Mesendoderm (in vitro differentiated cells): ENCODE results near the gene CTSG.

Experiments used
- DNase-seq: peaks from one replicate; pipeline ENCODE4 v3.0.0; 2013
- H2AK5ac ChIP-seq: 2 replicates; pipeline ENCODE4 v1.6.1; 2013; ENCODE audit warnings: low read length, inconsistent platforms
- H2BK120ac ChIP-seq: 2 replicates; pipeline ENCODE4 v1.6.1; 2013; ENCODE audit warnings: low read depth, mild to moderate bottlenecking, low read length, moderate library complexity, mixed read lengths
- H2BK15ac ChIP-seq: replicated peaks from 2 replicates; pipeline ENCODE4 v1.6.1; 2013; ENCODE audit warnings: low read depth, mild to moderate bottlenecking, moderate library complexity
- H2BK5ac ChIP-seq: 2 replicates; pipeline ENCODE4 v1.6.1; 2013; ENCODE audit warnings: low read length, inconsistent platforms
- H3K18ac ChIP-seq: 2 replicates; pipeline ENCODE4 v1.6.1; 2013; ENCODE audit warnings: mild to moderate bottlenecking, low read length, mixed read lengths
- H3K23ac ChIP-seq: one replicate; pipeline ENCODE4 v1.6.1; 2013; ENCODE audit warnings: low read length
- H3K27ac ChIP-seq: 2 replicates; pipeline ENCODE4 v1.5.1; 2013; ENCODE audit warnings: low read depth, mild to moderate bottlenecking, inconsistent platforms, low read length, moderate library complexity
- H3K27me3 ChIP-seq: 2 replicates; pipeline ENCODE4 v1.6.1; 2013; ENCODE audit warnings: low read length, control low read depth, mild to moderate bottlenecking, inconsistent platforms; ENCODE audit not compliant: insufficient read depth, poor library complexity
- H3K36me3 ChIP-seq: 2 replicates; pipeline ENCODE4 v1.6.1; 2013; ENCODE audit warnings: low read length, inconsistent platforms; ENCODE audit not compliant: control insufficient read depth, insufficient read depth
- H3K4ac ChIP-seq: one replicate; pipeline ENCODE4 v1.6.1; 2013; ENCODE audit warnings: low read depth, mild to moderate bottlenecking, low read length, moderate library complexity
- H3K4me1 ChIP-seq: 2 replicates; pipeline ENCODE4 v1.6.1; 2013; ENCODE audit warnings: low read depth, low read length, inconsistent platforms; ENCODE audit not compliant: control insufficient read depth
- H3K4me2 ChIP-seq: 2 replicates; pipeline ENCODE4 v1.6.1; 2013; ENCODE audit warnings: low read length
- H3K4me3 ChIP-seq: 2 replicates; pipeline ENCODE4 v1.5.1; 2013; ENCODE audit warnings: mild to moderate bottlenecking, low read length
- H3K56ac ChIP-seq: one replicate; pipeline ENCODE4 v1.6.1; 2013; ENCODE audit warnings: low read length
- H3K79me1 ChIP-seq: 2 replicates; pipeline ENCODE4 v1.6.1; 2013; ENCODE audit warnings: low read length, inconsistent platforms
- H3K79me2 ChIP-seq: 2 replicates; pipeline ENCODE4 v1.6.1; 2013; ENCODE audit warnings: mild to moderate bottlenecking, low read length; ENCODE audit not compliant: control insufficient read depth, insufficient read depth
- H3K9ac ChIP-seq: 2 replicates; pipeline ENCODE4 v1.6.1; 2013; ENCODE audit warnings: low read length, inconsistent platforms
- H4K5ac ChIP-seq: one replicate; pipeline ENCODE4 v1.6.1; 2013; ENCODE audit warnings: low read length
- H4K8ac ChIP-seq: one replicate; pipeline ENCODE4 v1.6.1; 2013; ENCODE audit warnings: low read depth, mild to moderate bottlenecking, control low read depth, low read length, moderate library complexity
- WGBS: extraction: QIAGEN DNeasy Blood & Tissue Kit; methylation state at CpG from one replicate; pipeline ENCODE4 v1.1.7; 2013; ENCODE audit warnings: low lambda C conversion rate, missing lambda C conversion rate; ENCODE audit not compliant: insufficient coverage; ENCODE audit errors: extremely low coverage; 5-methylcytosine and 5-hydroxymethylcytosine counted together

The CTSG gene

GRCh38 chr14:24607635-24608514 is 31.8 kb upstream of the CTSG start:
- H3K9ac ChIP-seq: no peak overlapping the region
- H2BK15ac ChIP-seq: no peak overlapping the region
- H3K4ac ChIP-seq: no peak overlapping the region
- H3K27me3 ChIP-seq: no peaks in the 10 kb centered on the region
- H3K4me2 ChIP-seq: no peak overlapping the region
- H3K79me1 ChIP-seq: no peaks in the 10 kb centered on the region
- no peaks in the 10 kb centered on the region for H3K36me3 ChIP-seq
- H4K8ac ChIP-seq: no peak overlapping the region
- H3K18ac ChIP-seq: no peak overlapping the region
- no peak overlapping the region for H3K56ac ChIP-seq
- WGBS: no CpG with 5 or more reads among the region's 8 CpGs
- H3K4me3 ChIP-seq: no peak overlapping the region
- no peak overlapping the region for H2AK5ac ChIP-seq
- no peak overlapping the region for H2BK5ac ChIP-seq
- H4K5ac ChIP-seq: no peak overlapping the region
- no peaks in the 10 kb centered on the region for H3K79me2 ChIP-seq
- H2BK120ac ChIP-seq: no peak overlapping the region
- H3K27ac ChIP-seq: no peak overlapping the region
- H3K4me1 ChIP-seq: no peaks in the 10 kb centered on the region
- DNase-seq: no peak
- H3K23ac ChIP-seq: no peak overlapping the region

GRCh38 chr14:24607081-24607480 is 31.0 kb upstream of the CTSG start:
- no peak for DNase-seq
- H3K27me3 ChIP-seq: no peaks in the 10 kb centered on the region
- no peaks in the 10 kb centered on the region for H3K79me1 ChIP-seq
- H2BK15ac ChIP-seq: no peak overlapping the region
- H2BK5ac ChIP-seq: no peak overlapping the region
- H3K18ac ChIP-seq: no peak overlapping the region
- H3K9ac ChIP-seq: no peak overlapping the region
- H3K23ac ChIP-seq: no peak overlapping the region
- no peaks in the 10 kb centered on the region for H3K36me3 ChIP-seq
- H2AK5ac ChIP-seq: no peak overlapping the region
- no peak overlapping the region for H4K8ac ChIP-seq
- H3K4me3 ChIP-seq: no peak overlapping the region
- no CpG with 5 or more reads among the region's 4 CpGs for WGBS
- no peak overlapping the region for H3K4me2 ChIP-seq
- H3K79me2 ChIP-seq: no peaks in the 10 kb centered on the region
- no peak overlapping the region for H4K5ac ChIP-seq
- no peaks in the 10 kb centered on the region for H3K4me1 ChIP-seq
- H3K56ac ChIP-seq: no peak overlapping the region
- H3K4ac ChIP-seq: no peak overlapping the region
- no peak overlapping the region for H3K27ac ChIP-seq
- no peak overlapping the region for H2BK120ac ChIP-seq

- Histone ChIP-seq H3K27me3 (no peaks in the 10 kb centered on the region), H4K5ac (no peak overlapping the region), H2AK5ac (no peak overlapping the region), H2BK120ac (no peak overlapping the region), H3K4me2 (no peak overlapping the region), H3K79me2 (no peaks in the 10 kb centered on the region), H3K4ac (no peak overlapping the region), H2BK15ac (no peak overlapping the region), H4K8ac (no peak overlapping the region), H3K27ac (no peak overlapping the region), H3K23ac (no peak overlapping the region), H3K36me3 (no peaks in the 10 kb centered on the region), H2BK5ac (no peak overlapping the region), H3K4me3 (no peak overlapping the region), H3K79me1 (no peaks in the 10 kb centered on the region), H3K56ac (no peak overlapping the region), H3K4me1 (no peaks in the 10 kb centered on the region), H3K18ac (no peak overlapping the region), H3K9ac (no peak overlapping the region)
- WGBS: no CpG with 5 or more reads among the region's 3 CpGs
- DNase-seq: no peak
These were observed 30.2 kb upstream of the CTSG start for GRCh38 chr14:24606297-24606696.

- Histone ChIP-seq H2BK5ac (no peak overlapping the region), H3K56ac (no peak overlapping the region), H3K4me1 (no peaks in the 10 kb centered on the region), H3K9ac (no peak overlapping the region), H3K4me2 (no peak overlapping the region), H3K23ac (no peak overlapping the region), H4K8ac (no peak overlapping the region), H3K4me3 (no peak overlapping the region), H2BK15ac (no peak overlapping the region), H2AK5ac (no peak overlapping the region), H3K79me2 (no peaks in the 10 kb centered on the region), H3K27me3 (no peaks in the 10 kb centered on the region), H3K36me3 (no peaks in the 10 kb centered on the region), H3K18ac (no peak overlapping the region), H4K5ac (no peak overlapping the region), H2BK120ac (no peak overlapping the region), H3K79me1 (no peaks in the 10 kb centered on the region), H3K27ac (no peak overlapping the region), H3K4ac (no peak overlapping the region)
- WGBS: no CpG with 5 or more reads among the region's 3 CpGs
- DNase-seq: peak; percentile 22
These were observed 29.6 kb upstream of the CTSG start for GRCh38 chr14:24605435-24606190.

- no peak overlapping the region for H3K4me2 ChIP-seq
- H3K56ac ChIP-seq: no peak overlapping the region
- H3K27ac ChIP-seq: no peak overlapping the region
These were observed 21.4 kb upstream of the CTSG start for GRCh38 chr14:24597403-24597802.

More at GRCh38 chr14:24597403-24597802, 21.4 kb upstream of the CTSG start:
- H3K9ac ChIP-seq: no peak overlapping the region
- H2BK15ac ChIP-seq: no peak overlapping the region
- no peaks in the 10 kb centered on the region for H3K4me1 ChIP-seq
- H3K18ac ChIP-seq: no peak overlapping the region
- no peak overlapping the region for H2BK120ac ChIP-seq
- no peaks in the 10 kb centered on the region for H3K79me1 ChIP-seq
- H2BK5ac ChIP-seq: no peak overlapping the region
- H3K27me3 ChIP-seq: no peaks in the 10 kb centered on the region
- no peak overlapping the region for H4K5ac ChIP-seq
- no peak overlapping the region for H4K8ac ChIP-seq
- no peak for DNase-seq
- no peak overlapping the region for H3K4ac ChIP-seq
- no peak overlapping the region for H2AK5ac ChIP-seq
- H3K4me3 ChIP-seq: no peak overlapping the region
- H3K23ac ChIP-seq: no peak overlapping the region
- H3K36me3 ChIP-seq: no peaks in the 10 kb centered on the region
- H3K79me2 ChIP-seq: no peaks in the 10 kb centered on the region
